GM21423 (cell line): ENCODE data around the gene EML5.

Experiments used
- ATAC-seq: cut with Tn5 transposase; IDR thresholded peaks from one replicate; pipeline ENCODE4 v1.9.1; 2021; ENCODE audit warnings: mild to moderate bottlenecking, moderate library complexity; ENCODE audit not compliant: unreplicated experiment

Gene EML5

GRCh38 chr14:88565427-88565826 lies 227.3 kb downstream of the EML5 start:
- ATAC-seq = no peak

DNA sequence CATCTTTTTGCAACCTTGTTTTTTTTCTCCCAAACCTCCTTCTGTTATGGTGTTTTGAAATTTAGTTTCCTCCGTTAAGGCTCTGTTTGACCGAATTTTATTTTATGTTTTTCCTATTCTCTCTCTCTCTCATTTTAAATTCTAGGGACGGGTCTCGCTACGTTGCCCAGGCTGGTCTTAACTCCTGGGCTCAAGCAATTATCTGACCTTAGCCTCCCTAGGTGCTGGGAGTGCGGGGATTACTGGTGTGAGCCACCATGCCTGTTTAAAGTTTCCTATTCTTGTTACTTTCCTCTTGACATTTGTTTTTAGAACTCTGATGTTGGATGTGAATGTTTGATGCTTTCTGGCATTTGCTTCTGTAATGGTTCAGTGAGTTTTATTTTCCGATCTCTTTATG lies 228.9 kb downstream of the EML5 start:
- ATAC-seq = no peak

DNA sequence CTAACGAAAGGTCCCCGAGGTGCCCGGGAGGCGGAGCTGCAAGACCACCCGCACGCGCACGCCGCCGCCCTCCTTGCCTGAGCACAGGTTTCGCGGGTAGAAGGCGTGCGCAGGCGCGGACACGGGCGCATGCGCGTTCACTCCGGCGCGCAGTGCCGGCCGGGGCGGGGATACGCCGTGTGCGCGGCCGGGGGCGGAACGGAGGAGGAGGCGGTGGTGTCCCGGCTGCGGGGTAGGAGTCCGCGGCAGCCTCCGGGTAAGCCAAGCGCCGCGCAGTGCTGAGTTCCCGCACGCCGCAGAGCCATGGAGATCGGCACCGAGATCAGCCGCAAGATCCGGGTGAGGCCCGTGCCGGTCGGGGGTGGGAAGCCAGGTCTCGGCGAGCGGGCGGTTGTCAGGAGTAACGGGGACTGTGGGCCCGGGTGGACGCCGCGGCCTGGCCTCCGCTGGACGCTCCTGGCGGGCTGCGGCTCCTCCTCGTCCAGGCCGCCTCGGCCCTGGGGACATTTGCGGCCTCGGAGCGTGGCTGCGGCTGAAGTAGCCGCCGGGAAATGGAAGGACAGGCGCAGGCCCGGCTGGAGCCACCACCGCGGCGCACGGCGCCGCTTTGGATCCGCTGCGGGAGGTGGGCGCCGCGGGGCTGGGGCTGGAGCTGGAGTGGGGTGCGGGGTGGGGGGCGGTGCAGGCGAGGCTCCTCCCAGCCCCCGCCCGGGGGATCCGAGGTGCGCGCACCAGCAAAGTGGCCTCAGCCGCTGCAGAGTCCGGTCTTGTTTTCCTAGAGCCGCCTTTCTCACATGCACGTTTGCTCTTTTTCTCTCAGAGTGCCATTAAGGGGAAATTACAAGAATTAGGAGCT lies 229.7 kb downstream of the EML5 start, which contains the start of gene ZC3H14:
ZC3H14 (plus strand) TSS at position 207 of the 856 bp plus-strand sequence; CDS start at position 304, 97 bp downstream.
- peak; percentile 95 for ATAC-seq

DNA sequence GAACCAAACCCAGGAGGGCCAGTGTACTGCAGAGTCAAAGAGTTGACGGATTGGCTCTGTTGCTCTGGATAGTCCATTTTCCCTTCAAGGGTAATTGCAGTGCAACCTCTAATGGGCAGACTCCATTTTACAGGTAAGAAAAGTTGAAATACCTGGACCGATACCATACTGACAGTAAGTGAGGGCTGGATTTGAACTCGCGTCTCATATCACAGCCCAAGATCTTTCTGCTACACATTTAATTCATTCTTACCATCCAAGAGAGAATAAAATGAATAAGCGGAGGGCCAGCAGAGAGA lies 230.3 kb downstream of the EML5 start:
- ATAC-seq = no peak
